GM12892 (cell line): Measurements from ENCODE around the gene RAPGEF2.

Experiments used
- POLR2A ChIP-seq: IDR thresholded peaks from 2 replicates; pipeline ENCODE4 v1.6.1; 2011; ENCODE audit warnings: low read depth, low read length, control low read depth
- POLR2AphosphoS5 ChIP-seq: IDR thresholded peaks from 2 replicates; pipeline ENCODE4 v1.6.1; 2011; ENCODE audit warnings: low read depth, low read length, control low read depth
- TAF1 ChIP-seq: IDR thresholded peaks from 2 replicates; pipeline ENCODE4 v1.6.1; 2011; ENCODE audit warnings: low read depth, mild to moderate bottlenecking, control low read depth, low read length, borderline replicate concordance

- no peak for TF ChIP-seq POLR2A
- TF ChIP-seq TAF1, result no peak
- no peak for TF ChIP-seq POLR2AphosphoS5
Measured at GRCh38 chr4:159071178-159071968, 31.5 kb upstream of the RAPGEF2 start.
